Naive thymus-derived CD4-positive, alpha-beta T cell (primary cell): Measurements from ENCODE around the gene RNU11. TPM values are rescaled to one million over a fixed set of nuclear protein-coding genes. Genes with fewer than 3 reads are reported as not detected.
A peak's percentile ranks its signal among the peaks of the same experiment; 100 is the strongest.

Experiments
- ATAC-seq: fragments of 150-1000 bp; cut with Tn5 transposase; 2 replicates; pipeline ENCODE4 v1.10.0; 2021; ENCODE audit warnings: mild to moderate bottlenecking, moderate library complexity
- CTCF ChIA-PET: fragments of 350-600 bp; sonication (Branson Sonifier 250); formaldehyde crosslinking; loops from one replicate; lab custom pipeline; 2021; ENCODE audit warnings: antibody characterized with exemption; lab: Charles Lee
- POLR2A ChIA-PET: fragments of 350-600 bp; sonication (Branson Sonifier 250); formaldehyde crosslinking; loops from one replicate; lab custom pipeline; 2021; ENCODE audit warnings: antibody characterized with exemption, inconsistent platforms; lab: Charles Lee
- DNase-seq, 9 donors: peaks; one replicate each; pipeline versions ENCODE4 v3.0.0 to v3.0.0-alpha.2; 2020 to 2022; ENCODE audit warnings: mixed read lengths in 1 of 9
- H3K27ac ChIP-seq: one replicate; pipeline ENCODE4 v1.7.0; 2013; ENCODE audit warnings: mild to moderate bottlenecking, low read depth, low read length, moderate library complexity
- H3K27me3 ChIP-seq, 2 donors: one replicate each; pipeline ENCODE4 v1.7.0; 2013; ENCODE audit warnings: low read length in 2 of 2, mild to moderate bottlenecking in 2 of 2, moderate library complexity in 2 of 2; ENCODE audit not compliant: control insufficient read depth in 2 of 2, insufficient read depth in 2 of 2
- H3K36me3 ChIP-seq, 3 experiments: 1 replicate in 2 of 3; 2 replicates in 1 of 3; pipeline ENCODE4 v1.7.0; 2013; ENCODE audit warnings: low read length in 3 of 3, mild to moderate bottlenecking in 3 of 3, moderate library complexity in 1 of 3; ENCODE audit not compliant: insufficient read depth in 3 of 3, control insufficient read depth in 2 of 3
- H3K4me1 ChIP-seq, 2 donors: one replicate each; pipeline ENCODE4 v1.7.0; 2013; ENCODE audit warnings: low read length in 2 of 2, mild to moderate bottlenecking in 2 of 2, moderate library complexity in 1 of 2; ENCODE audit not compliant: control insufficient read depth in 2 of 2, insufficient read depth in 2 of 2
- H3K4me3 ChIP-seq: 2 replicates; pipeline ENCODE4 v1.7.0; 2013; ENCODE audit warnings: mild to moderate bottlenecking, low read length
- H3K9me3 ChIP-seq, 3 experiments: 1 replicate in 2 of 3; 2 replicates in 1 of 3; pipeline ENCODE4 v1.7.0; 2013; ENCODE audit warnings: low read length in 3 of 3; ENCODE audit not compliant: control insufficient read depth in 2 of 3
- H3K27ac Mint-ChIP-seq, 9 donors: one replicate each; pipeline ENCODE4 v1.8.0; 2020 to 2022; ENCODE audit warnings: mixed read lengths in 9 of 9, mild to moderate bottlenecking in 8 of 9, moderate library complexity in 5 of 9, inconsistent platforms in 2 of 9
- H3K27me3 Mint-ChIP-seq, 5 donors: one replicate each; pipeline ENCODE4 v1.8.0; 2021 to 2022; ENCODE audit warnings: mixed read lengths in 5 of 5, mild to moderate bottlenecking in 1 of 5
- H3K36me3 Mint-ChIP-seq, 5 donors: one replicate each; pipeline ENCODE4 v1.8.0; 2020 to 2022; ENCODE audit warnings: mixed read lengths in 5 of 5, mild to moderate bottlenecking in 3 of 5, inconsistent platforms in 1 of 5
- H3K4me1 Mint-ChIP-seq, 7 donors: one replicate each; pipeline ENCODE4 v1.8.0; 2020 to 2022; ENCODE audit warnings: mixed read lengths in 7 of 7, mild to moderate bottlenecking in 3 of 7, inconsistent platforms in 1 of 7
- H3K4me3 Mint-ChIP-seq, 10 donors: one replicate each; pipeline ENCODE4 v1.8.0; 2020 to 2022; ENCODE audit warnings: mild to moderate bottlenecking in 10 of 10, mixed read lengths in 10 of 10, moderate library complexity in 6 of 10, inconsistent platforms in 2 of 10
- H3K9me3 Mint-ChIP-seq, 11 donors: one replicate each; pipeline ENCODE4 v1.8.0; 2020 to 2022; ENCODE audit warnings: mixed read lengths in 11 of 11, mild to moderate bottlenecking in 4 of 11, inconsistent platforms in 1 of 11, moderate library complexity in 1 of 11
- intact Hi-C, 2 donors: fragments of 100-400 bp; cut with micrococcal nuclease; formaldehyde crosslinking; loops; one replicate each; pipeline ENCODE4 v1.15.1; 2023
- polyA plus RNA-seq, 2 donors: library from polyadenylated mRNA; unstranded; fragments of 300-500 nt; fragmentation: Illumina TruSeq; gene quantifications; one replicate each; pipeline ENCODE4 v1.2.3, GENCODE V29; 2021
- total RNA-seq, 6 experiments: library from RNA in 5 of 6; stranded (reverse) in 5 of 6; gene quantifications; 1 replicate in 5 of 6; 2 replicates in 1 of 6; pipeline ENCODE4 v1.2.3 and lab custom pipeline; 2021 to 2026

RNU11 gene
- not detected for total RNA-seq
- not detected for polyA plus RNA-seq
- total RNA-seq (lab: John Stamatoyannopoulos, UW): not detected

DNA sequence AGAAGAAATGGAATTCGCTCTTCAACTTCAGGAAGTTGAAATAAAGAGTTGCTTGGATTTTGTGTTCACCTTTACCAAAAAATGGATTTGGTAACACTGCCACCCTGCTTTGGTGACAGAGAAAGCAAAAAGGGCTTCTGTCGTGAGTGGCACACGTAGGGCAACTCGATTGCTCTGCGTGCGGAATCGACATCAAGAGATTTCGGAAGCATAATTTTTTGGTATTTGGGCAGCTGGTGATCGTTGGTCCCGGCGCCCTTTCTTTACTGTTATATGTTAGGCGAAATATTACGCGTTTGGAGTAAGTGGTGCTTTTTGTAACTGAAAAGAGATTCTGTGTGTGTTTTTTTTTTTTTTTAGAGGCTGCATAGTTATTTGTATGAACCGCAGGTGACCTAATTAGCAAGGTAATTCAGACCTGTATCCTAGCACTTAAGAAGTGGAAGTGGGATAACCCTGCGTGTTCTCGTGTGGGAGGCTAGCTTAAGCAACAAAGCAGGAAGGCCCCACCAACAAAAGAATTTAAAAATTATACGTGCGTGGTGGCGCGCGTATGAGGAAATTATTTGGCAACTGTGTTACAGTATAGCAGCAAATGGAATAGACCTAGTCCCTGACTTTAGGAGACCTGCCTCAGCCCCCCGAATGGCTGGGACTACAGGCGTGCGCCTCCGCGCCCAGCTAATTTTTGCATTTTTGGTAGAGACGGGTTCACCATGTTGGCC, at the start of gene RNU11:
Gene RNU11, plus strand, starts transcription at position 127 of the 725 bp plus-strand sequence.
- Mint-ChIP-seq H3K9me3 (peaks cover 0 to 10% (median 0%) of the 10 kb centered on the region in 11 donors), H3K27me3 (no peaks in the 10 kb centered on the region), H3K36me3 (no peaks in the 10 kb centered on the region), H3K27ac (peak within 1 kb of the TSS; percentile 97 to 100 (median 99)), H3K4me1 (peaks cover 14 to 39% (median 31%) of the 10 kb centered on the region in 7 donors), H3K4me3 (peak within 1 kb of the TSS; percentile 70 to 96 (median 90))
- ATAC-seq (peak; percentile 86), DNase-seq (peak in 8 of 9 donors; percentile 67 to 97 (median 91))
- CTCF ChIA-PET: interaction anchor here (0.7 to 2.1 kb wide), 5 partner anchors 20 to 131 kb away, joined by 3 to 6 read pairs (median 5); partner anchors contain the start of genes GMEB1 and YTHDF2
- H3K9me3 ChIP-seq: no peaks in the 10 kb centered on the region
- H3K4me3 ChIP-seq: peak within 1 kb of the TSS; percentile 60
- intact Hi-C loops: loop anchor here (1.0 to 2.0 kb wide), 8 partner anchors 20 to 533 kb away; partner anchors contain the start of genes GMEB1 (in 2 of the 2), YTHDF2 (in 2 of the 2) and SRSF4 (in 1 of the 2)
- POLR2A ChIA-PET: interaction anchor here (0.5 to 14.1 kb wide), 26 partner anchors 8 to 1536 kb away, joined by 3 to 383 read pairs (median 5); partner anchors contain the start of genes EPB41, GMEB1, MED18 and RCC1
- peaks cover 25 to 27% of the 10 kb centered on the region in 2 donors for H3K4me1 ChIP-seq
- no peaks in the 10 kb centered on the region for H3K36me3 ChIP-seq
- H3K27ac ChIP-seq: peak within 1 kb of the TSS; percentile 93
- no peaks in the 10 kb centered on the region for H3K27me3 ChIP-seq

GRCh38 chr1:28601696-28602095, 46.7 kb upstream of the RNU11 start:
- peaks cover 0 to 29% (median 13%) of the 10 kb centered on the region in 5 donors for H3K36me3 Mint-ChIP-seq
- H3K4me1 ChIP-seq: no peaks in the 10 kb centered on the region
- intact Hi-C loops: loop anchor here (2.0 kb wide), 3 partner anchors 83 to 243 kb away; no protein-coding TSS in a partner anchor
- POLR2A ChIA-PET: interaction anchor here (0.9 kb wide), 2 partner anchors 21 to 25 kb away, joined by 3 to 5 read pairs; no protein-coding TSS in a partner anchor
- no peak overlapping the region for H3K27ac ChIP-seq
- peak overlapping the region in 2 of 9 donors; percentile 18 to 36 for H3K27ac Mint-ChIP-seq
- no peak for ATAC-seq
- peaks cover 7 to 47% (median 16%) of the 10 kb centered on the region in 3 experiments for H3K36me3 ChIP-seq
- H3K27me3 Mint-ChIP-seq: no peaks in the 10 kb centered on the region
- no peak overlapping the region for H3K4me3 Mint-ChIP-seq
- H3K9me3 Mint-ChIP-seq: no peaks in the 10 kb centered on the region
- no peaks in the 10 kb centered on the region for H3K27me3 ChIP-seq
- CTCF ChIA-PET: no interaction called here
- DNase-seq: no peak
- no peak overlapping the region for H3K4me3 ChIP-seq
- H3K4me1 Mint-ChIP-seq: peaks cover 0 to 23% (median 0%) of the 10 kb centered on the region in 7 donors
- H3K9me3 ChIP-seq: no peaks in the 10 kb centered on the region

DNA sequence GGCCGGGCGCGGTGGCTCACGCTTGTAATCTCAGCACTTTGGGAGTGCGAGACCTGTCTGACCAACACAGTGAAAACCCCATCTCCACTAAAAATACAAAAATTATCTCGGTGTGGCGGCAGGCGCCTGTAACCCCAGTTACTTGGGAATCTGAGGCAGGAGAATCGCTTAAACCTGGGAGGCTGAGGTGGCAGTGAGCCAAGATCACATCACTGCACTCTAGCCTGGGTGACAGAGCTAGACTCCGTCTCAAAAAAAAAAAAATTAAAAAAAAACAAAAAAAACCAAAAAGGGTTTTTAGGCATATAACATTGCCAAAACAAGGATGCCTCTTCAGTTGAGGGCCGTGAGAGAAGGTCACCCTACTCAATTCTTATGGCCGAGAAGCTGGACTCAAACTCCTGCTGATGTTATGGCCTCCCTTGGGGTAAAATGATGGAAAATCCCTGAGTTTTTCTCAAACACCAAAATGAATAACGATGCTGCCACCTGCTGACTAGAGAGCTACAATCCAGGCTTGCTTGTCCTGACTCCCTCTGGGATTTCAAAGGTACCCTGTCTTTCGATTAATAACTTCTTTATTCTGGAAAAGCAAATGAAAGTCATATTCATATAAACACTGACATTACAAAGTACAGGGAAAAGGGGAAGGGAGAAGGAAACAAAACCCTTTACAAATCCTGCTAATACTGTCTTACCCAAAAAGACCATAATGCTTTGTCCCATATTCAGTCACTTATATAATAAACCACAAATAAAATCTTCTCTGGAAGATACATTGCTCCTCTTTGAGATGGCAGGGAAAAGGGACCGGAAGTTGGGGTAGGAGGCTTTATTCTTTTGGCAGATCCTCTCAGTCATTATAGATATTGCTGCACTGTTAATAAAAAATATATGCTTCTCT, 45.6 kb upstream of the RNU11 start:
- peaks cover 0 to 23% (median 0%) of the 10 kb centered on the region in 7 donors for H3K4me1 Mint-ChIP-seq
- Histone ChIP-seq H3K27ac (no peak overlapping the region), H3K4me1 (no peaks in the 10 kb centered on the region), H3K4me3 (no peak overlapping the region), H3K9me3 (no peaks in the 10 kb centered on the region), H3K27me3 (no peaks in the 10 kb centered on the region), H3K36me3 (peaks cover 7 to 55% (median 16%) of the 10 kb centered on the region in 3 experiments)
- H3K9me3 Mint-ChIP-seq: no peaks in the 10 kb centered on the region
- H3K27me3 Mint-ChIP-seq: no peaks in the 10 kb centered on the region
- ATAC-seq: no peak
- CTCF ChIA-PET: interaction anchor here (0.5 to 1.4 kb wide), 10 partner anchors 13 to 612 kb away, joined by 3 to 7 read pairs (median 3); no protein-coding TSS in a partner anchor
- peak in 3 of 9 donors; percentile 22 to 36 (median 25) for DNase-seq
- peak overlapping the region in 1 of 9 donors; percentile 36 for H3K27ac Mint-ChIP-seq
- POLR2A ChIA-PET: interaction anchor here (0.6 to 1.3 kb wide), 5 partner anchors 21 to 87 kb away, joined by 3 to 7 read pairs (median 4); no protein-coding TSS in a partner anchor
- no peak overlapping the region for H3K4me3 Mint-ChIP-seq
- intact Hi-C loops: loop anchor here (1.0 to 2.0 kb wide), 5 partner anchors 84 to 354 kb away; no protein-coding TSS in a partner anchor
- peaks cover 0 to 33% (median 13%) of the 10 kb centered on the region in 5 donors for H3K36me3 Mint-ChIP-seq

DNA sequence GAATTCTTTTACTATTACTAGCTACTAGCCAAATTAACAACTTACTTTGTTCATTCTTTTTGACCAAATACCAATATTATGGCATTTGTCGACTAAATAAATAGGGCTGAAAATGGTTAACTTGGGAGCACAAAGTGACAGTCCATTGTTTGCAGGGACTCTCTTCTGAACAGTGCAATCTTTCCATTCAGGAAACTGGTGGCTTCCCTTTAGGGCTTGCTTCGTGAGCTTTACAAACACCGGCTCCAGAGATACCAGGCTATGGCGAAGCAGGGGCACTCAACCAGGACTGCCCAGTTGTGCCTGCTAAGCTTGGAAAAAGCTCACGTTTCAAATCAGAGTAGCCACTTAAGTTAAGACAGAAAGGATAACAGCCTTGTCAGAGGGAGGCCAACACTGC, 44.0 kb upstream of the RNU11 start:
- Histone ChIP-seq H3K4me1 (no peaks in the 10 kb centered on the region), H3K9me3 (no peaks in the 10 kb centered on the region), H3K27ac (no peak overlapping the region), H3K36me3 (peaks cover 7 to 66% (median 16%) of the 10 kb centered on the region in 3 experiments), H3K4me3 (no peak overlapping the region), H3K27me3 (no peaks in the 10 kb centered on the region)
- intact Hi-C loops: no loop called here
- Mint-ChIP-seq H3K9me3 (no peaks in the 10 kb centered on the region), H3K4me3 (no peak overlapping the region), H3K27me3 (no peaks in the 10 kb centered on the region), H3K27ac (no peak overlapping the region), H3K36me3 (peaks cover 0 to 33% (median 12%) of the 10 kb centered on the region in 5 donors), H3K4me1 (peaks cover 0 to 16% (median 0%) of the 10 kb centered on the region in 7 donors)
- no peak for DNase-seq
- ChIA-PET CTCF (interaction anchor here (1.7 kb wide), 1 partner anchor 86 kb away, joined by 5 read pairs; no protein-coding TSS in a partner anchor), POLR2A (no interaction called here)
- ATAC-seq: no peak

GRCh38 chr1:28604962-28605361, 43.4 kb upstream of the RNU11 start:
- H3K27me3 Mint-ChIP-seq: no peaks in the 10 kb centered on the region
- no peak overlapping the region for H3K4me3 ChIP-seq
- ChIA-PET POLR2A (interaction anchor here (0.6 kb wide), 1 partner anchor 255 kb away, joined by 3 read pairs; no protein-coding TSS in a partner anchor), CTCF (interaction anchor here (0.9 to 1.7 kb wide), 2 partner anchors 87 to 356 kb away, joined by 3 to 5 read pairs; no protein-coding TSS in a partner anchor)
- H3K36me3 ChIP-seq: peaks cover 7 to 72% (median 16%) of the 10 kb centered on the region in 3 experiments
- no peaks in the 10 kb centered on the region for H3K9me3 Mint-ChIP-seq
- no peaks in the 10 kb centered on the region for H3K9me3 ChIP-seq
- no peak overlapping the region for H3K4me3 Mint-ChIP-seq
- no peaks in the 10 kb centered on the region for H3K27me3 ChIP-seq
- peaks cover 0 to 13% (median 0%) of the 10 kb centered on the region in 7 donors for H3K4me1 Mint-ChIP-seq
- DNase-seq (no peak), ATAC-seq (no peak)
- H3K36me3 Mint-ChIP-seq: peaks cover 0 to 37% (median 14%) of the 10 kb centered on the region in 5 donors
- no peaks in the 10 kb centered on the region for H3K4me1 ChIP-seq
- intact Hi-C loops: no loop called here
- H3K27ac Mint-ChIP-seq: peak overlapping the region in 1 of 9 donors; percentile 67
- H3K27ac ChIP-seq: no peak overlapping the region
